Small intestine (tissue), 7 donors: ENCODE results near the gene TIRAP. TPM values are rescaled to one million over a fixed set of nuclear protein-coding genes. Genes with fewer than 3 reads are reported as not detected.
A peak's percentile ranks its signal among the peaks of the same experiment; 100 is the strongest.

Source experiments
- DNase-seq, 2 donors: peaks; one replicate each; pipeline versions ENCODE4 v3.0.0 to v3.0.0-alpha.2; 2013
- FAIRE-seq: peaks from 2 replicates; lab custom pipeline; 2012; peaks lifted over from hg19 to GRCh38; lab: Jason Lieb, UNC
- H3K27ac ChIP-seq, 3 donors: one replicate each; pipeline ENCODE4 v1.5.1; 2013; ENCODE audit warnings: low read length in 2 of 3, mild to moderate bottlenecking in 2 of 3, control low read depth in 1 of 3, inconsistent platforms in 1 of 3, low read depth in 1 of 3, moderate library complexity in 1 of 3
- H3K27me3 ChIP-seq, 3 donors: one replicate each; pipeline ENCODE4 v1.6.1; 2013; ENCODE audit warnings: low read length in 3 of 3, inconsistent platforms in 1 of 3; ENCODE audit not compliant: control insufficient read depth in 3 of 3, insufficient read depth in 3 of 3
- H3K36me3 ChIP-seq, 3 donors: one replicate each; pipeline ENCODE4 v1.6.1; 2013; ENCODE audit warnings: low read length in 3 of 3, inconsistent platforms in 1 of 3, low read depth in 1 of 3, mild to moderate bottlenecking in 1 of 3, moderate library complexity in 1 of 3; ENCODE audit not compliant: control insufficient read depth in 3 of 3, insufficient read depth in 2 of 3
- H3K4me1 ChIP-seq, 3 donors: one replicate each; pipeline ENCODE4 v1.6.1; 2013; ENCODE audit warnings: low read length in 2 of 3, inconsistent platforms in 1 of 3, low read depth in 1 of 3, mild to moderate bottlenecking in 1 of 3, moderate library complexity in 1 of 3; ENCODE audit not compliant: control insufficient read depth in 3 of 3, insufficient read depth in 2 of 3
- H3K4me3 ChIP-seq, 3 donors: one replicate each; pipeline ENCODE4 v1.5.1; 2013; ENCODE audit warnings: low read length in 3 of 3, control low read depth in 1 of 3, inconsistent platforms in 1 of 3, low read depth in 1 of 3, mild to moderate bottlenecking in 1 of 3, moderate library complexity in 1 of 3
- H3K9me3 ChIP-seq, 2 donors: one replicate each; pipeline ENCODE4 v1.6.1; 2013; ENCODE audit warnings: low read depth in 1 of 2, low read length in 1 of 2; ENCODE audit not compliant: control insufficient read depth in 2 of 2, insufficient read depth in 1 of 2
- WGBS, 3 donors: extraction: QIAGEN DNeasy Blood & Tissue Kit; methylation state at CpG; one replicate each; pipeline ENCODE4 v1.1.7; 2013; 5-methylcytosine and 5-hydroxymethylcytosine counted together
- polyA plus RNA-seq, 4 donors: library from polyadenylated mRNA; stranded (reverse) in 3 of 4; unstranded in 1 of 4; fragments of 200-250 nt in 3 of 4; fragments of 120-200 nt in 1 of 4; gene quantifications; one replicate each; pipeline versions ENCODE4 v1.2.1 to v1.2.3, GENCODE V29; 2013
- donor health status: healthy with polysubstance abuse.
- donor health status: control.
- donor health status: control.
- donor health status: Bipolar disorder and iron deficiency.
- donor health status: healthy.

Gene TIRAP
- polyA plus RNA-seq, 4 donors = 6.2 to 15.6 (median 10.3) TPM

DNA sequence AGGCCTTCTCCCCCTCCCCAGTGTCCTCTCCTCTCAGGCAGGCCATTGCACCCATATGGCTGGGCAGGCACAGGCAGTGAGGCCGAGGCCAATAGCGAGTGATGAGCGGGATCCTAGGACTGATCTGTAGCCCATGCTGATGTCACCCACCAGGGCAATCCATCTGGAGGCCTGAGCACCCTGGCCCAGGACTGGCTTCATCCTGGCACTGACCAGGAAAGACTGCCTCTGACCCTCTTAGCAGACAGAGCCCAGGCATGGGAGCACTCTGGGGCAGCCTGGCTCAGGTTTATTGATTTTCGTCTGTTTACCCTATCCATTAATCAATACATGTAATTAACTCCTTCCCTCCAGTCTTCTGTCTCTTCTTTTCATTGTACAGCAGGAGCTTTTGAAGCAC is 5.1 kb upstream of the TIRAP start:
- Histone ChIP-seq H3K4me3 (no peak overlapping the region), H3K36me3 (peaks cover 0 to 45% (median 3%) of the 10 kb centered on the region in 3 donors), H3K4me1 (peaks cover 0 to 7% (median 0%) of the 10 kb centered on the region in 3 donors), H3K27ac (no peak overlapping the region), H3K27me3 (no peaks in the 10 kb centered on the region), H3K9me3 (no peaks in the 10 kb centered on the region)
- no peak for FAIRE-seq
- DNase-seq = no peak
- 83 to 89% (median 87%) methylated on average over 4 of the region's 4 CpGs for WGBS, 3 donors

DNA sequence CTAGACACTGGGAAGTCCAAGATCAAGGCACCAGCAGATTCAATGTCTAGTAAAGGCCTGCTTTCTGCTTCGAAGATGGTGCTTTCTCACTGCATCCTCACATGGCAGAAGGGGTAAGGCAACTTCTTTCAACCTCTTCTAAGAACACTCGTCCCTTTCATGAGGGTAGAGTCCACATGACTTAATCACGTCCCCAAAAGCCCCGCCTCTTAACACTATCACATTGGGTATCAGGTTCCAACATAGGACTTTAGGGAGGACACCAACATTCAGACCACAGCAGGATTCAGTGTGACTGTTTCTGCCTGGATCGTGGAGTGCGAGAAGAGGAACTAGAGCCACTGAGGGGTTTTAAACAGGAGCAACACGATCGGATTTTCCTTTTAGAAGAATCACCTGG is 3.7 kb upstream of the TIRAP start:
- no peak overlapping the region for H3K27ac ChIP-seq
- H3K27me3 ChIP-seq = no peaks in the 10 kb centered on the region
- FAIRE-seq (no peak), DNase-seq (peak in 1 of 2 donors; percentile 39)
- H3K9me3 ChIP-seq = peaks cover 0 to 2% of the 10 kb centered on the region in 2 donors
- WGBS, 3 donors = 61 to 73% (median 68%) methylated on average over 8 of the region's 8 CpGs
- H3K4me3 ChIP-seq = no peak overlapping the region
- peaks cover 0 to 36% (median 3%) of the 10 kb centered on the region in 3 donors for H3K36me3 ChIP-seq
- H3K4me1 ChIP-seq = peaks cover 0 to 7% (median 0%) of the 10 kb centered on the region in 3 donors

DNA sequence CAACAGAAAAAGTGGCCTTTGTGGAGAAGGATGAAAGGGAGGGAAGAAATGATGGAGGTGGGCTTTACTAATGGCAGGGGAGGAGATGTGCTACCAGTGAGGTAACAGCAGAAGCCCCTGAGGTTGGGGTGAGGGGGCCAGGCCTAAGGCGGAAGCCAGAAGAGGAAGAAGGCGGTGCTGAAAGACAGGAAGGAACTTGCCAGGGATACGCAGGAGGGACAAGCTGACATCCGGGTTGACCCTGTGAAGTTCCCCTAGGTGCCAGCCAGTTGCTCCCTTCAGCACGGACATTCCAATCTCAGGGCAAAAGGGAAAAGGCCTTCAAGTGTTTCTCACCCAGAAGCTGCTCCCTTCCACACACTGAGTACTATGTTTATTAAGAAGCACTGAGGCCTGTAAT is 2.3 kb upstream of the TIRAP start:
- no peak for FAIRE-seq
- Histone ChIP-seq H3K4me1 (peaks cover 0 to 7% (median 0%) of the 10 kb centered on the region in 3 donors), H3K9me3 (peaks cover 0 to 2% of the 10 kb centered on the region in 2 donors), H3K27ac (no peak overlapping the region), H3K36me3 (peaks cover 0 to 25% (median 3%) of the 10 kb centered on the region in 3 donors), H3K27me3 (no peaks in the 10 kb centered on the region), H3K4me3 (no peak overlapping the region)
- 70 to 74% (median 71%) methylated on average over 5 of the region's 5 CpGs for WGBS, 3 donors
- no peak for DNase-seq

DNA sequence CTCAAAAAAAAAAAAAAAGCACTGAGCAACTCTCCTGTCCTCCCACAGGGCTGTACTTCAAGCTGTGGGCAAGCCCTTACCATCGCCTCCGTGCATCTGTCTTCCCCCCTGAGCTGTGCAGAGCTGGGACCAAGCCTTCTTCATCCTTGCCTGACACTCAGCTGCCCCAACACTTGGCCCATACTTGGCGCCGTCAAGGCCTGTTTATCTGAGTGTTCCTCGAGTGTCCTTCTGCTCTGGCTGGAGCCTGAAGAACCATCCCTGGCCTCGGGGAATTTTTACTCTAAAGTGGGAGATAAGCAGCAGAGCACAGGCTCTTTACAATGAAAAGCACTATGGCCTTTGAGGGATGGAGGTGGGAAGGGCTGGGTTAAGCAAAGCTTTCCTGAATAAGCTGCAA is 1.6 kb upstream of the TIRAP start:
- H3K36me3 ChIP-seq = peaks cover 0 to 19% (median 3%) of the 10 kb centered on the region in 3 donors
- H3K4me3 ChIP-seq = no peak overlapping the region
- WGBS, 3 donors = 88 to 89% (median 89%) methylated on average over 6 of the region's 6 CpGs
- no peak for DNase-seq
- no peak for FAIRE-seq
- peaks cover 0 to 2% of the 10 kb centered on the region in 2 donors for H3K9me3 ChIP-seq
- H3K27ac ChIP-seq = no peak overlapping the region
- H3K4me1 ChIP-seq = peaks cover 0 to 7% (median 0%) of the 10 kb centered on the region in 3 donors
- H3K27me3 ChIP-seq = no peaks in the 10 kb centered on the region

DNA sequence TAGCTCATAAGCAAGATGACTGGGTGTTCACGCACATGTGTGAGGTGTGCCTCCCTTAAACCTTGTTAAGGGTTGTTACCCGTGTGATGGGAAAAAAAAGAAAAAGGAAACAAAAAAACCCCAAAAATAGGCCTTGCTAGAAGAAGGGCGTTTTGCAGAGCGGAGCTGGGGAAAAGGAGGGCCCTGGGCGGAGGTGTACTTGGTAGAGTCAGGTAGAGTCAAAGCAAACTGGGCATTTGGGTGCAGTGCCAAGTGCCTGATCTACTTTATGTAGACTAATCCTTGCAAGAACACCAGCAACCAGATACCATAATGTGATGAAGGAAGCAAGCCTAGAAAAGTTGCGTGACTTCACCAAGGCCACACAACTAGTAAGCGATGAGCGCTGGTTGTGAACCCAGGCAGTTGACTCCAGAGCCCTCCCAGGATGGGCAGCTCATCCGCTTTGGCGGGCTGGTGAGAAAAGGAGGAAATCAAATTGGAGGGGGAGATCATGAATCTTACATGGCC is 1.2 kb upstream of the TIRAP start:
- Histone ChIP-seq H3K4me1 (peaks cover 0 to 7% (median 0%) of the 10 kb centered on the region in 3 donors), H3K27ac (peak overlapping the region in 1 of 3 donors; percentile 96), H3K9me3 (peaks cover 0 to 2% of the 10 kb centered on the region in 2 donors), H3K4me3 (no peak overlapping the region), H3K27me3 (no peaks in the 10 kb centered on the region), H3K36me3 (peaks cover 0 to 18% (median 3%) of the 10 kb centered on the region in 3 donors)
- no peak for FAIRE-seq
- no peak for DNase-seq
- 89 to 96% (median 95%) methylated on average over 10 of the region's 10 CpGs for WGBS, 3 donors

DNA sequence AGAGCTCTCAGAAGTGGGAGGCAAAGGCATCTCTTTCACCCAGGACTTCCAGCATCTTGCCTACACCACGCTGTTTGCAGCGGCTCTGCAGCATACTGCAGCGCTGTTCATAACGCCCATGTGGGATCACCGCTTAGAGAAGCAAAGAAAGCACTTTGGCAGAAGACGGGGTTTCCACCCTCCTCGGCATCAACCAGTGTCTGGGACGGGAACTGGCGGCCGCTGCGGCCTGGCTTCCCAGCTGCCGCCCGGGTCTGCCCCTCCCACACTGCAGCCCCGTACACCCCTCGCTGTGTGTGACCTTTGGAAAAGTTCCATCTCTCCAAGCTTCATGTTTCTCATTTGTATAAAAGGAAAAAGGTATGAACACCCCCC is 545 bp upstream of the TIRAP start:
- WGBS, 3 donors = 1 to 4% (median 2%) methylated on average over 15 of the region's 15 CpGs
- Histone ChIP-seq H3K36me3 (peaks cover 0 to 13% (median 0%) of the 10 kb centered on the region in 3 donors), H3K4me3 (peak overlapping the region; percentile 74 to 90 (median 80)), H3K9me3 (peaks cover 0 to 2% of the 10 kb centered on the region in 2 donors), H3K27me3 (no peaks in the 10 kb centered on the region), H3K27ac (peak overlapping the region; percentile 82 to 96 (median 95)), H3K4me1 (peaks cover 0 to 7% (median 0%) of the 10 kb centered on the region in 3 donors)
- FAIRE-seq (no peak), DNase-seq (peak; percentile 38 to 74)

DNA sequence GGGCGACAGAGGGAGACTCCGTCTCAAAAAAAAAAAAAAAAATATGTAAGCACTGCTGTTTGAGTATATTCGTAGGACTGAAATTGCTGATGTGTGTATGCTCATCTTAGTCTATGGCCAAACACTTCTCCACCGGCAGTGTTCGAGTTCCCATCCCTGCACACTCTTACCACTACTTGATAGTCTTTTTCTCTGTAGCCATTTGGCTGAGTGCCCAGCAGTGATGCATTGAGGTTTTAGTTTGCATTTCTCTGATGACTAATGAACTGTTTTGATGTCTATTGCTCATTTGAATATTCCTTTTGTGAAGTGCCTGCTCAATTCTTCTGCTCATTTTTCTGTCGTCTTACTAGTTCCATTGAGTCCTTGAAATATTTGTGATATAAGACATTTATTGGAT is 1.9 kb downstream of the TIRAP start:
- Histone ChIP-seq H3K4me3 (no peak overlapping the region), H3K27ac (no peak overlapping the region), H3K27me3 (no peaks in the 10 kb centered on the region), H3K36me3 (peaks cover 0 to 11% (median 0%) of the 10 kb centered on the region in 3 donors), H3K4me1 (peaks cover 0 to 7% (median 0%) of the 10 kb centered on the region in 3 donors), H3K9me3 (peaks cover 0 to 2% of the 10 kb centered on the region in 2 donors)
- peak; percentile 22 to 91 for DNase-seq
- 41 to 49% (median 43%) methylated on average over 6 of the region's 6 CpGs for WGBS, 3 donors
- no peak for FAIRE-seq

DNA sequence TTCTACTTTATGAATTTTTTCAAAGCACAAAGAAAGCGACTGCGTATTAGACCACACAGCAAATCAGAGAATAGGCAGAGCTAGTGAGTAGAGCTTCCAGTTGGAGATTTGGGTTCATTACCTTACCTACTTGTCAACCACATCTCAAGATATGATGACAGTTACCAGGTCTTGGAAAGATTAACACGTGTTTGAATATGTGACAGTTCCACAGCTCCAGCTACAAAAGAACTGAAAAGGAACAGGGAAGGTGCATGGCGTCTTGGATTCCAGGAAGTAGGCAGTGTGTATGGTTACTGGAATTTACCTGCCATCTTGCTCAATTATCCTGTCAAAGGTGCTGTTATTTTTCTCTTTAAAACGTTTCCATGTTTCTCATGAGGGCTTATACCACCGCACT is 5.3 kb downstream of the TIRAP start:
- H3K4me1 ChIP-seq = no peaks in the 10 kb centered on the region
- no peak overlapping the region for H3K27ac ChIP-seq
- FAIRE-seq (no peak), DNase-seq (no peak)
- H3K9me3 ChIP-seq = peaks cover 0 to 2% of the 10 kb centered on the region in 2 donors
- H3K36me3 ChIP-seq = peaks cover 2 to 40% (median 13%) of the 10 kb centered on the region in 3 donors
- H3K27me3 ChIP-seq = no peaks in the 10 kb centered on the region
- WGBS, 3 donors = 84 to 87% (median 86%) methylated on average over 6 of the region's 6 CpGs
- H3K4me3 ChIP-seq = no peak overlapping the region
